Measurements from ENCODE around the gene TSPAN14.

- TF ChIP-seq, protein P1, sequence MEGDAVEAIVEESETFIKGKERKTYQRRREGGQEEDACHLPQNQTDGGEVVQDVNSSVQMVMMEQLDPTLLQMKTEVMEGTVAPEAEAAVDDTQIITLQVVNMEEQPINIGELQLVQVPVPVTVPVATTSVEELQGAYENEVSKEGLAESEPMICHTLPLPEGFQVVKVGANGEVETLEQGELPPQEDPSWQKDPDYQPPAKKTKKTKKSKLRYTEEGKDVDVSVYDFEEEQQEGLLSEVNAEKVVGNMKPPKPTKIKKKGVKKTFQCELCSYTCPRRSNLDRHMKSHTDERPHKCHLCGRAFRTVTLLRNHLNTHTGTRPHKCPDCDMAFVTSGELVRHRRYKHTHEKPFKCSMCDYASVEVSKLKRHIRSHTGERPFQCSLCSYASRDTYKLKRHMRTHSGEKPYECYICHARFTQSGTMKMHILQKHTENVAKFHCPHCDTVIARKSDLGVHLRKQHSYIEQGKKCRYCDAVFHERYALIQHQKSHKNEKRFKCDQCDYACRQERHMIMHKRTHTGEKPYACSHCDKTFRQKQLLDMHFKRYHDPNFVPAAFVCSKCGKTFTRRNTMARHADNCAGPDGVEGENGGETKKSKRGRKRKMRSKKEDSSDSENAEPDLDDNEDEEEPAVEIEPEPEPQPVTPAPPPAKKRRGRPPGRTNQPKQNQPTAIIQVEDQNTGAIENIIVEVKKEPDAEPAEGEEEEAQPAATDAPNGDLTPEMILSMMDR (IDR thresholded peaks at IDR 0.05; ENCODE audit: insufficient read depth, low read length) = no peak
- no peak for TF ChIP-seq POLR2AphosphoS5 (IDR thresholded peaks at IDR 0.05; ENCODE audit: low read depth)
Observed at GRCh38 chr10:80526742-80527141, 72.6 kb downstream of the TSPAN14 start.

Data from HL-60 (cell line).